Measurements from ENCODE around the gene SLC45A3.

GRCh38 chr1:205645519-205645918, 34.8 kb downstream of the SLC45A3 start:
- TF ChIP-seq CTCF (IDR thresholded peaks at IDR 0.05) (no peak), POLR2A (IDR thresholded peaks at IDR 0.05) (no peak)
